Measurements from ENCODE around the gene ZNF205. TPM values are rescaled to one million over a fixed set of nuclear protein-coding genes. Genes with fewer than 3 reads are reported as not detected.

The ZNF205 gene
- total and polyA plus RNA-seq, 9 of the 15 experiments (the other 6 are each of a cell fraction or from before 2014, with no cell fraction given) = 2.4 to 11.8 (median 5.1) TPM; not detected in 2

GRCh38 chr16:3158510-3159314, 46.3 kb downstream of the ZNF205 start (continued):
- no peak for TF ChIP-seq CHD7 (IDR thresholded peaks at IDR 0.05; ENCODE audit: low read depth, low read length)
- no peak for TF ChIP-seq FOXJ3 (CRISPR knock-in tag; IDR thresholded peaks at IDR 0.05)
- no peak for TF ChIP-seq ZKSCAN3 (CRISPR knock-in tag; IDR thresholded peaks at IDR 0.05)
